Renal cortex interstitium (tissue), 15 donors: ENCODE measurements around the gene IFNK. TPM values are rescaled to one million over a fixed set of nuclear protein-coding genes. Genes with fewer than 3 reads are reported as not detected.
A peak's percentile ranks its signal among the peaks of the same experiment; 100 is the strongest.
"Not testable (repeated sequence)": the region's sequence is repeated elsewhere in the genome, so short reads cannot be mapped to it uniquely, and the experiment has no call there.

Source experiments
- DNase-seq, 11 donors: peaks; one replicate each; pipeline ENCODE4 v3.0.0-alpha.2; 2013; ENCODE audit warnings: low read depth in 9 of 11, low spot score in 4 of 11; ENCODE audit errors: extremely low read depth in 1 of 11
- long read RNA-seq, 16 experiments: transcript quantifications; one replicate each; lab custom pipeline, GENCODE V29; 2026
- polyA plus RNA-seq, 3 donors: library from polyadenylated mRNA; unstranded; fragments of 120-200 nt; gene quantifications; one replicate each; pipeline ENCODE4 v1.2.1, GENCODE V29; 2013; ENCODE audit not compliant: insufficient read length in 3 of 3

Gene IFNK
- polyA plus RNA-seq = not detected
- long read RNA-seq, donor 1 = 0 reads
- long read RNA-seq, donor 2 = 0 reads
- long read RNA-seq, donor 3 = 0 reads
- long read RNA-seq, donor 4 = 0 reads
- long read RNA-seq, donor 5 = 0 reads
- long read RNA-seq, donor 6 = 0 reads
- long read RNA-seq, donor 7 = 0 reads
- long read RNA-seq, donor 8 = 0 reads
- long read RNA-seq, donor 9 = 0 reads
- long read RNA-seq, donor 10 = 0 reads
- long read RNA-seq, donor 11 = 0 reads
- long read RNA-seq, donor 12 = 0 reads
- long read RNA-seq, donor 13 = 0 reads
- long read RNA-seq, donor 14 = 0 reads
- long read RNA-seq, donor 15 = 0 reads
- long read RNA-seq, donor 16 = 0 reads

- no peak for DNase-seq
Measured at GRCh38 chr9:27524236-27524635, at the start of gene IFNK. Gene IFNK, plus strand, starts transcription at chr9:27524290. Its CDS starts 47 bp downstream, at chr9:27524337.

- DNase-seq = no peak
Measured at GRCh38 chr9:27474305-27474704, 49.8 kb upstream of the IFNK start.

- DNase-seq = no peak
Measured at GRCh38 chr9:27475057-27475595, 49.0 kb upstream of the IFNK start.

GRCh38 chr9:27476870-27477515 is 47.1 kb upstream of the IFNK start:
- DNase-seq = no peak

- DNase-seq = no peak
Measured at GRCh38 chr9:27478322-27478721, 45.8 kb upstream of the IFNK start.

- DNase-seq = no peak
Measured at GRCh38 chr9:27482709-27483108, 41.4 kb upstream of the IFNK start.

GRCh38 chr9:27483576-27483975 is 40.5 kb upstream of the IFNK start:
- no peak for DNase-seq

GRCh38 chr9:27485158-27485557 is 38.9 kb upstream of the IFNK start:
- no peak for DNase-seq

GRCh38 chr9:27487128-27487640 is 36.9 kb upstream of the IFNK start:
- no peak for DNase-seq

- DNase-seq = no peak
Measured at GRCh38 chr9:27487927-27488326, 36.2 kb upstream of the IFNK start.

GRCh38 chr9:27489087-27489876 is 34.8 kb upstream of the IFNK start:
- DNase-seq = no peak

- DNase-seq = peak in 1 of 11 donors; percentile 27
Measured at GRCh38 chr9:27491154-27491553, 32.9 kb upstream of the IFNK start.

GRCh38 chr9:27495480-27496134 is 28.5 kb upstream of the IFNK start:
- no peak for DNase-seq

- DNase-seq = no peak
Measured at GRCh38 chr9:27496135-27496504, 28.0 kb upstream of the IFNK start.

- DNase-seq = no peak
Measured at GRCh38 chr9:27497883-27498417, 26.1 kb upstream of the IFNK start.

GRCh38 chr9:27499451-27499850 is 24.6 kb upstream of the IFNK start:
- no peak for DNase-seq

GRCh38 chr9:27500902-27501301 is 23.2 kb upstream of the IFNK start:
- DNase-seq = not testable (repeated sequence)

- no peak for DNase-seq
Measured at GRCh38 chr9:27503623-27504022, 20.5 kb upstream of the IFNK start.

- no peak for DNase-seq
Measured at GRCh38 chr9:27504259-27504658, 19.8 kb upstream of the IFNK start.
